Parietal lobe (tissue), 2 donors: ENCODE data around the gene ALS2. TPM values are rescaled to one million over a fixed set of nuclear protein-coding genes. Genes with fewer than 3 reads are reported as not detected.

ENCODE experiments used
- small RNA-seq: library from RNA; depleted of rRNA; stranded (forward); fragments of <200 nt; gene quantifications from one replicate; pipeline ENCODE3, GENCODE V24; 2014; ENCODE audit warnings: low replicate concordance
- total RNA-seq: library from RNA; depleted of rRNA; stranded (reverse); fragments of >200 nt; gene quantifications from one replicate; pipeline ENCODE4 v1.2.3, GENCODE V29; 2014

The ALS2 gene
- total RNA-seq = 77.9 TPM

GRCh38 chr2:201780674-201781493 is at the start of gene ALS2:
TSS of gene ALS2 (minus strand) at chr2:201780933. CDS start at chr2:201768885, 12,048 bp downstream.

GRCh38 chr2:201806442-201807170 is 25.9 kb upstream of the ALS2 start, which contains the start of gene CDK15:
TSS of gene CDK15 (plus strand) at chr2:201806537. CDS start at chr2:201806665, 128 bp downstream.

GRCh38 chr2:201698588-201699226 is 82.0 kb downstream of the ALS2 start, which contains the start of gene MPP4:
TSS of gene MPP4 (minus strand) at chr2:201698644. CDS start at chr2:201693954, 4,690 bp downstream.

Small RNA genes within 50 kb of the gene (small RNA-seq; reads per million reads assigned to genes)
- gene RF00019 = not detected
- gene UBE2V1P11 = not detected

Other genes with a start within 250 kb of the ALS2 start
- 40.7 TPM for gene TMEM237, start 137.4 kb downstream of the ALS2 start, total RNA-seq
- 0.63 TPM for gene MPP4, start 82.3 kb downstream of the ALS2 start, total RNA-seq
- gene CDK15, start 25.6 kb upstream of the ALS2 start, total RNA-seq = not detected